Right atrium auricular region (tissue), 2 donors: ENCODE measurements around the gene FAM107B. TPM values are rescaled to one million over a fixed set of nuclear protein-coding genes. Genes with fewer than 3 reads are reported as not detected.
A peak's percentile ranks its signal among the peaks of the same experiment; 100 is the strongest.

ENCODE experiments used
- DNase-seq: peaks from one replicate; pipeline ENCODE4 v3.0.0-alpha.2; 2019; ENCODE audit warnings: low spot score
- H3K27ac ChIP-seq, 2 donors: fragments of 200-600 bp; sonication (generic); 1 replicate in 1 of 2; 2 replicates in 1 of 2; pipeline ENCODE4 v1.5.1; 2016 to 2019
- H3K27me3 ChIP-seq, 2 donors: fragments of 200-600 bp; sonication (generic); one replicate each; pipeline versions ENCODE4 v1.5.1 to v1.6.0; 2017 to 2019
- H3K36me3 ChIP-seq: fragments of 200-600 bp; sonication (generic); one replicate; pipeline ENCODE4 v1.5.1; 2016
- H3K4me1 ChIP-seq, 2 donors: fragments of 200-600 bp; sonication (generic); one replicate each; pipeline versions ENCODE4 v1.5.1 to v1.6.0; 2017 to 2019
- H3K4me3 ChIP-seq, 2 donors: fragments of 200-600 bp; sonication (generic); 1 replicate in 1 of 2; 2 replicates in 1 of 2; pipeline ENCODE4 v1.5.1; 2017 to 2019; ENCODE audit warnings: mild to moderate bottlenecking in 1 of 2, moderate library complexity in 1 of 2
- H3K9me3 ChIP-seq, 2 donors: fragments of 200-600 bp; sonication (generic); one replicate each; pipeline ENCODE4 v1.5.1; 2019
- total RNA-seq, 2 donors: library from RNA; depleted of rRNA; stranded (reverse); fragments of >200 nt; gene quantifications; one replicate each; pipeline ENCODE4 v1.1.0, GENCODE V29; 2016
- TF ChIP-seq, protein P1 (sequence below), 2 donors: fragments of 200-600 bp; sonication (generic); IDR thresholded peaks; one replicate each; pipeline ENCODE4 v1.5.1; 2019; ENCODE audit warnings: antibody characterized with exemption in 2 of 2

Gene FAM107B
- total RNA-seq, 2 donors from 2014 or later = 10.6 to 14.1 TPM

DNA sequence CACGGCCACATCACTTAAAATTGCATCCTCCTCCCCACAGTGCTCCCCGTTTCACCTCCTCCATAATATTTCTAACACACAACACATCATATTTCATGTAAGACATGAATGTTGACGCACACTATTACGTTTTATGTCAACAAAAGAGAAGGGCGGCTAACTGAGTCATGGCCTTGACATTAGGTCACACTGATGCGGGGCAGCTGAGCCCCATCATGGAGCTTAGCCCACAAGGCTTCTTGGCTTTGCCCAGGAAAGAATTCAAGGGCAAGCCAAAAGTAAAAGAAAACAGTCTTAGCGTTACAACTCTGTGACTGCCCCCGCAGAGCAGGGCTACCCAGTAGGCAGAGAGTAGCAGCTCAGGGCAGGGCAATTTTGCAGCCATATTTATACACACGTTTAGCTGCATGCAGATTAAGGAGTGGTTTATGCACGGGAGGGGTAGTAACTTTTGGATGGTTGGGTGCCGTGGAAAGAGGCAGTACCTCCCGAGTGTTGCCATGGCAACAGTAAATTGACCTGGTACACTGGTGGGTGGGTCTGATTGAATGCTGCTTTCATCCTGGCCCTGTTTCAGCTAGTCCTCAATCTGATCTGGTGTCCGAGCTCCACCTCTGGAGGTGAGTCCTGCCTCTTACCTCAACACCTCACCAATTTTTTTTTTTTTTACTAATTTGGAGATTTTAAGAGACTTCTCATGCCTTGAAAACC lies 287.8 kb downstream of the FAM107B start:
- no peak for DNase-seq
- no peaks in the 10 kb centered on the region for H3K9me3 ChIP-seq
- no peaks in the 10 kb centered on the region for H3K27me3 ChIP-seq
- no peak overlapping the region for H3K27ac ChIP-seq
- no peak overlapping the region for H3K4me3 ChIP-seq
- no peaks in the 10 kb centered on the region for H3K4me1 ChIP-seq
- no peaks in the 10 kb centered on the region for H3K36me3 ChIP-seq
- TF ChIP-seq, protein P1, sequence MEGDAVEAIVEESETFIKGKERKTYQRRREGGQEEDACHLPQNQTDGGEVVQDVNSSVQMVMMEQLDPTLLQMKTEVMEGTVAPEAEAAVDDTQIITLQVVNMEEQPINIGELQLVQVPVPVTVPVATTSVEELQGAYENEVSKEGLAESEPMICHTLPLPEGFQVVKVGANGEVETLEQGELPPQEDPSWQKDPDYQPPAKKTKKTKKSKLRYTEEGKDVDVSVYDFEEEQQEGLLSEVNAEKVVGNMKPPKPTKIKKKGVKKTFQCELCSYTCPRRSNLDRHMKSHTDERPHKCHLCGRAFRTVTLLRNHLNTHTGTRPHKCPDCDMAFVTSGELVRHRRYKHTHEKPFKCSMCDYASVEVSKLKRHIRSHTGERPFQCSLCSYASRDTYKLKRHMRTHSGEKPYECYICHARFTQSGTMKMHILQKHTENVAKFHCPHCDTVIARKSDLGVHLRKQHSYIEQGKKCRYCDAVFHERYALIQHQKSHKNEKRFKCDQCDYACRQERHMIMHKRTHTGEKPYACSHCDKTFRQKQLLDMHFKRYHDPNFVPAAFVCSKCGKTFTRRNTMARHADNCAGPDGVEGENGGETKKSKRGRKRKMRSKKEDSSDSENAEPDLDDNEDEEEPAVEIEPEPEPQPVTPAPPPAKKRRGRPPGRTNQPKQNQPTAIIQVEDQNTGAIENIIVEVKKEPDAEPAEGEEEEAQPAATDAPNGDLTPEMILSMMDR (IDR thresholded peaks at IDR 0.05) = no peak

DNA sequence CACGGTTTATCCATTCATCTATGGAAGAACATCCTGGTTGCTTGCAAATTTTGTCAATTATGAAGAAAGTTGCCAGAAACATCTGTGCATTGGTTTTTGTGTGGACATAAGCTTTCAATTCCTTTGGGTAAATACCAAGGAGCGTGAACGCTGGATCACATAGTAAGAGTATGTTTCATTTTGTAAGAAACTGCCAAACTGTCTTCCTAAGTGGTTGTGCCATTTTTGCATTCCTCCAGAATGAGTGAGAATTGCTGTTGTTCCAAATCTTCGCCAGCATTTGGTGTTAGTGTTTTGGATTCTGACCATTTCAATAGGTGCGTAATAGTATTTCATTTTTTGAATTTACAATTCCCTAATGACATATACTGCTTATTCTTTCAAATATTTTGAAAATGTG lies 288.7 kb downstream of the FAM107B start:
- Histone ChIP-seq H3K27ac (no peak overlapping the region), H3K27me3 (no peaks in the 10 kb centered on the region), H3K4me1 (no peaks in the 10 kb centered on the region), H3K4me3 (no peak overlapping the region), H3K36me3 (no peaks in the 10 kb centered on the region), H3K9me3 (no peaks in the 10 kb centered on the region)
- TF ChIP-seq, protein P1 (IDR thresholded peaks at IDR 0.05) = no peak
- DNase-seq = no peak

DNA sequence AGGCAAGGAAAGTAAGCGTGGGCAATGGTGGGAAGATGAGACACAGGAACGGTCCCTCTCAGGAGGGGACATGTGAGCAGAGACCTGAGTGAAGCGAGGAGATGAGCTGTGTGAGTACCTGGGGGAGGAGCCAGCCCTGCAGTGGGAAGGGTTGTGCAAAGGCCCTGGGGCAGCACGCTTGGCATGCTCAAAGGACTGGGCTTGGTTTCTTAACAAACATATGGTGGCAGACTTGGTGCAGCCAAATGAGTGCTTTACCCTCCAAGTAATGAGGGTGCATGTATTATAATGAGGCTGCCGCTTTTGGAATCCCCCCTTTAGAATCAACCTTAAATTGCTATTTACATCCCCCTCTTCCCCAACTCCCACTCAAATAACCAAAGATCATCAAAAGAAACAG lies 291.3 kb downstream of the FAM107B start:
- no peak for DNase-seq
- Histone ChIP-seq H3K4me3 (no peak overlapping the region), H3K27ac (no peak overlapping the region), H3K4me1 (peaks cover 0 to 4% of the 10 kb centered on the region in 2 donors), H3K36me3 (no peaks in the 10 kb centered on the region), H3K9me3 (no peaks in the 10 kb centered on the region), H3K27me3 (no peaks in the 10 kb centered on the region)
- TF ChIP-seq, protein P1 (IDR thresholded peaks at IDR 0.05) = no peak

DNA sequence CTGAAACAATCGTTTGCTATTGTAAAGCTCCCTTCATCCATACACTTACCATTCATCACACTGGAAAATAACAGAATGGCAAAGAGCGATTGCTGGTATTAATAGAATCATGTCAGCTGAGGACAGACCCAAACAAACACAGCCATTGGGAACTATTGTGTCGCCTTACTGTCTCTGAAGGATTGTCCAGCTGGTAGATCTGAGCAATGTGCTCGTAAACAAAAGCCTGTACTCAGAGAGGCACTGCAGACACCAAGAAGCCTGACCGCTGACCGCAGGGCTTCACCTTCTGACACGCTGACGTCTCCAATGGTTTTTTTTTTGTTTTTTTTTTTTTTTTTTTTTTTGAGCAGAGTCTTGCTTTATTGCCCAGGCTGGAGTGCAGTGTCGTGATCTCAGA lies 292.9 kb downstream of the FAM107B start:
- Histone ChIP-seq H3K9me3 (no peaks in the 10 kb centered on the region), H3K27me3 (no peaks in the 10 kb centered on the region), H3K4me3 (no peak overlapping the region), H3K27ac (no peak overlapping the region), H3K36me3 (no peaks in the 10 kb centered on the region), H3K4me1 (peaks cover 0 to 7% of the 10 kb centered on the region in 2 donors)
- DNase-seq = no peak
- TF ChIP-seq, protein P1 (IDR thresholded peaks at IDR 0.05) = no peak

DNA sequence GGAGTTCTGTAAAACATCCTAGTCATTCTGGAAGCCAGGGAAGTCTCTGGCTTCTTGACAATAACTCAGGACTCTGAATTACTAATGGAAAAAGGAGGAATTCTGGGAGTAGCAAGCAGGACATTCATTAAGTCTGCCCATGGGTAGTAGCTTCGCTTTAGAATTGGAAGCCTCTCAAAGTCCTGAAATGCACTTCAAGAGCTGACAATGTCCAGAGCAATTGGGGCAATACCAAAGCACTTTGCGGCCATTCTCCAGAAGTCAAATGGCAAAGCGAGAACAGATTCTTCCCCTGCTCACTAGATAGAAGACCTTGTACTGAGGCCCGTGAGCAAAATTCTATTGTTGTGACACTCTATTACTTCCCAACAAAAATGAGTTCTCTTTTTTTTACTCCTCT lies 293.7 kb downstream of the FAM107B start:
- Histone ChIP-seq H3K27ac (no peak overlapping the region), H3K4me1 (peaks cover 0 to 7% of the 10 kb centered on the region in 2 donors), H3K9me3 (no peaks in the 10 kb centered on the region), H3K27me3 (no peaks in the 10 kb centered on the region), H3K4me3 (no peak overlapping the region), H3K36me3 (no peaks in the 10 kb centered on the region)
- TF ChIP-seq, protein P1 (IDR thresholded peaks at IDR 0.05) = no peak
- DNase-seq = no peak

DNA sequence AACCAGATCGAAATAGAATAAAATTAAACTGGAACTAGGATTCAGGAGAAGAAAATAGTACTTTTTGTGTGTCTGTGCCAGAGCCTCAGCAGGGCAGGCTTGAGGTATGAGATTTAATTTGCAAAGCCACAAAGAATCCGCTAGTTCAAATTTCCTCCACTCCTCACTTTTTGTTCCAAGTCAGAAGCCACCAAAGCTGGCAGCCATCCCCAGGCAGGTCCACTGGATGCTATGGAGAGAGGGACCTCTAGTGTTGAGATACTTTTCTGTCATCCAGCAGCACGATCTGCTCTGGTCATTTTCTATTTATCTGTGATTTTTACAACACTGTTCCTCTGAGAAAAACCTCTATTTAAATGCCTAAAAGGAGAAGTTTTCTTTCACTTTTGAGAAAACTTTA lies 296.1 kb downstream of the FAM107B start:
- DNase-seq = peak; percentile 72
- TF ChIP-seq, protein P1 (IDR thresholded peaks at IDR 0.05) = peak; percentile 36 to 75
- Histone ChIP-seq H3K36me3 (no peaks in the 10 kb centered on the region), H3K4me1 (peaks cover 0 to 7% of the 10 kb centered on the region in 2 donors), H3K27ac (no peak overlapping the region), H3K4me3 (no peak overlapping the region), H3K9me3 (no peaks in the 10 kb centered on the region), H3K27me3 (no peaks in the 10 kb centered on the region)
